Left lung (tissue), 10 donors: ENCODE measurements around the gene AAMDC. TPM values are rescaled to one million over a fixed set of nuclear protein-coding genes. Genes with fewer than 3 reads are reported as not detected.

Experiments
- ATAC-seq: fragments of 200-7000 bp; cut with Tn5 transposase; one replicate; pipeline ENCODE4 v1.9.1; 2020; ENCODE audit warnings: moderate library complexity
- DNase-seq, 4 donors: peaks; one replicate each; pipeline ENCODE4 v3.0.0-alpha.2; 2013 to 2020
- H3K27ac ChIP-seq, 2 donors: fragments of 200-600 bp; sonication (generic) in 1 of 2; one replicate each; pipeline versions ENCODE4 v1.5.0 to v1.8.0; 2020 to 2021
- H3K27me3 ChIP-seq, 2 donors: fragments of 200-600 bp; sonication (generic) in 1 of 2; one replicate each; pipeline versions ENCODE4 v1.5.0 to v1.8.0; 2020 to 2021
- H3K36me3 ChIP-seq, 2 donors: fragments of 200-600 bp; sonication (generic) in 1 of 2; one replicate each; pipeline versions ENCODE4 v1.5.0 to v1.8.0; 2020 to 2021
- H3K4me1 ChIP-seq, 2 donors: fragments of 200-600 bp; one replicate each; pipeline ENCODE4 v1.8.0; 2021
- H3K4me3 ChIP-seq, 2 donors: fragments of 200-600 bp; sonication (generic) in 1 of 2; one replicate each; pipeline versions ENCODE4 v1.5.0 to v1.8.0; 2020 to 2021; ENCODE audit warnings: mild to moderate bottlenecking in 1 of 2
- H3K9me3 ChIP-seq, 2 donors: fragments of 200-600 bp; sonication (generic) in 1 of 2; one replicate each; pipeline versions ENCODE4 v1.5.0 to v1.8.0; 2020 to 2021
- intact Hi-C, 2 donors: fragments of 100-400 bp; cut with DNase I; formaldehyde crosslinking; loops; one replicate each; pipeline versions ENCODE4 v1.11.2 to v1.14.2; 2022
- polyA plus RNA-seq, 6 donors: library from polyadenylated mRNA; unstranded; fragments of 120-200 nt; gene quantifications; one replicate each; pipeline ENCODE4 v1.2.1, GENCODE V29; 2013; ENCODE audit not compliant: insufficient read length in 6 of 6
- total RNA-seq, 2 donors: library from RNA; stranded (reverse); fragmentation: NEBNext Ultra II Directional; extraction: Animal tissue kit (Norgen Biotek cat#: 25700); gene quantifications; one replicate each; pipeline ENCODE4 v1.2.1, GENCODE V29; 2021
- TF ChIP-seq, protein P1 (sequence below), 2 donors: fragments of 200-600 bp; sonication (generic) in 1 of 2; IDR thresholded peaks; one replicate each; pipeline versions ENCODE4 v1.5.0 to v1.8.0; 2021; ENCODE audit warnings: antibody characterized with exemption in 2 of 2
- donor health status: DM: no; HTN: yes; CAD: no.
- donor health status: DM: no; HTN: no; CAD: no.

Gene AAMDC
- total and polyA plus RNA-seq, 8 donors: 21.4 to 74.5 (median 58.1) TPM

DNA sequence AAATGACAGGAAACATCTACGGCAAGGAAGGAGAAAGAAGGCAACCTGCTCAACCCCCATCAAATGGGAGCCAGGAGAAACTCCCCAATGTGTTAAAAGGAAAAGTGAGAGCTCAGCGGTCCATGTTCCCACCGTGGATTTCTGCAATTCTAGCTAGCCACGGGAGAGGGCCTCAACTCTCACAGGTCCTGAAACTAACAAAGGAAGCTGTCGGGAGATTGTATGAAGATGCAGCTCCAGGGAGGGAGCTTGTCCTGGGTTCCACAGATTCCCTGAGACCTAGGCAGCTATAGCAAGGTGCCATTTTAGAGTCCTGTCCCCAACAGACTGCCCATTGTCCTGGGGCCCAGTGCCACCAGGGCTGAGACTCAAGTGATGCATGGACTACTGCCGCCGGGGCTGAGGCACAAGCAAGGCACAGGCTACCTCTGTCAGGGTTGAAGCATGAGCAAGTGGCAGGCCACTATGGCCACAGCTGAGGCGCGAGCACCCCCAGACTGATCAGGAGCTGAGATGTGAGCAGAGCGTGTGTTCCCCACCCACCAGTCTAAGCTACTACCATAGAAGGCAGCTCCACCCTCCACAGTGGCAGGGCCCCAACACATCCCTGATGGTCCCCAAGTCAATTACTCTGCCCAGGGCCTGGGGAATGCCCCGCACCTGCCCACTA is 31.7 kb upstream of the AAMDC start:
- H3K4me1 ChIP-seq: peaks cover 0 to 7% of the 10 kb centered on the region in 2 donors
- no peak overlapping the region for H3K4me3 ChIP-seq
- H3K27me3 ChIP-seq: no peaks in the 10 kb centered on the region
- H3K9me3 ChIP-seq: peaks cover 0 to 5% of the 10 kb centered on the region in 2 donors
- ATAC-seq: peak; percentile 12
- intact Hi-C loops: no loop called here
- no peak overlapping the region for H3K27ac ChIP-seq
- TF ChIP-seq, protein P1, sequence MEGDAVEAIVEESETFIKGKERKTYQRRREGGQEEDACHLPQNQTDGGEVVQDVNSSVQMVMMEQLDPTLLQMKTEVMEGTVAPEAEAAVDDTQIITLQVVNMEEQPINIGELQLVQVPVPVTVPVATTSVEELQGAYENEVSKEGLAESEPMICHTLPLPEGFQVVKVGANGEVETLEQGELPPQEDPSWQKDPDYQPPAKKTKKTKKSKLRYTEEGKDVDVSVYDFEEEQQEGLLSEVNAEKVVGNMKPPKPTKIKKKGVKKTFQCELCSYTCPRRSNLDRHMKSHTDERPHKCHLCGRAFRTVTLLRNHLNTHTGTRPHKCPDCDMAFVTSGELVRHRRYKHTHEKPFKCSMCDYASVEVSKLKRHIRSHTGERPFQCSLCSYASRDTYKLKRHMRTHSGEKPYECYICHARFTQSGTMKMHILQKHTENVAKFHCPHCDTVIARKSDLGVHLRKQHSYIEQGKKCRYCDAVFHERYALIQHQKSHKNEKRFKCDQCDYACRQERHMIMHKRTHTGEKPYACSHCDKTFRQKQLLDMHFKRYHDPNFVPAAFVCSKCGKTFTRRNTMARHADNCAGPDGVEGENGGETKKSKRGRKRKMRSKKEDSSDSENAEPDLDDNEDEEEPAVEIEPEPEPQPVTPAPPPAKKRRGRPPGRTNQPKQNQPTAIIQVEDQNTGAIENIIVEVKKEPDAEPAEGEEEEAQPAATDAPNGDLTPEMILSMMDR (IDR thresholded peaks at IDR 0.05): no peak
- H3K36me3 ChIP-seq: no peaks in the 10 kb centered on the region
- no peak for DNase-seq

DNA sequence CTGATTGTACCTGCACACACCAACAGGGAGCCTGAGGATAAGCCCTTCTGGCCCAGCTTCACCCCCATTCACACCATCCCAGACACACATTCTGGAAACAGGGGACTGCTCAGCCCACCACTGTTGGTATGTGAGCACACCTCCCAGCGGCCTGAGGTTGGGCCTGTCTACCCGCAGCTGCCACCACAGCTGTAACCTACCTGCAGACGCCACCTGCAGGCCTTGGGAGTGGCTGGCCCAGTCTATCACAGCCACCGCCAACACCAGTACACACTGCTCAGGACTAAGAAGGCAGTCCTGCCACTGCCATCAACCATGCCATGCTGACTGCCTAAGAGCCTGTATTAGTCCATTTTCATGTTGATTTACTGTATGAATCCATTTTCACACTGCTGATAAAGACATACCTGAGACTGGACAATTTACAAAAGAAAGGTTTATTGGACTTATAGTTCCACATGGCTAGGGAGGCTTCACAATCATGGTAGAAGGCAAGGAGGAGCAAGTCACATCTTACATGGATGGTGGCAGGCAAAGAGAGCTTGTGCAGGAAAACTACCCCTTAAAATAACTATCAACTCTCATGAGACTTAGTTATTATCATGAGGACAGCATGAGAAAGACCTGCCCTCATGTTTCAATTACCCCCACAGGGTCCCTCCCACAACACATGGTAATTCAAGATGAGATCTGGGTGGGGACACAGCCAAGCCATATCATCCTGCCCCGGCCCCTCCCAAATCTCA is 31.0 kb upstream of the AAMDC start:
- ATAC-seq (no peak), DNase-seq (no peak)
- Histone ChIP-seq H3K27ac (no peak overlapping the region), H3K4me1 (peaks cover 0 to 7% of the 10 kb centered on the region in 2 donors), H3K27me3 (no peaks in the 10 kb centered on the region), H3K4me3 (no peak overlapping the region), H3K36me3 (no peaks in the 10 kb centered on the region), H3K9me3 (peaks cover 0 to 5% of the 10 kb centered on the region in 2 donors)
- intact Hi-C loops: no loop called here
- TF ChIP-seq, protein P1 (IDR thresholded peaks at IDR 0.05): no peak

DNA sequence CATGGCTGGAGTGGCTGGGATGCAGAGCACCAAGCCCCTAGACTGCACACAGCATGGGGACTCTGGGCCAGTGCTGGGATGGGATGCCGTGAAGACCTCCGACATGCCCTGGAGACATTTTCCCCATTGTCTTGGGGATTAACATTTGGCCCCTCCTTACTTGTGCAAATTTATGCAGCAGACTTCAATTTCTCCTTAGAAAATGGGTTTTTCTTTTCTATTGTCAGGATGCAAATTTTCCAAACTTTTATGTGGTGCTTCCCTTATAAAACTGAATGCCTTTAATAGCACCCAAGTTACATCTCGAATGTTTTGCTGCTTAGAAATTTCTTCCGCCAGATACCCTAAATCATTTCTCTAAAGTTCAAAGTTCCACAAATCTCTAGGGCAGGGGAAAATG is 29.6 kb upstream of the AAMDC start:
- DNase-seq (no peak), ATAC-seq (no peak)
- intact Hi-C loops: no loop called here
- Histone ChIP-seq H3K4me3 (no peak overlapping the region), H3K27ac (no peak overlapping the region), H3K4me1 (peaks cover 0 to 7% of the 10 kb centered on the region in 2 donors), H3K27me3 (no peaks in the 10 kb centered on the region), H3K36me3 (no peaks in the 10 kb centered on the region), H3K9me3 (peaks cover 0 to 5% of the 10 kb centered on the region in 2 donors)
- TF ChIP-seq, protein P1 (IDR thresholded peaks at IDR 0.05): no peak

- DNase-seq: no peak
- intact Hi-C loops: no loop called here
- H3K4me1 ChIP-seq: peaks cover 0 to 5% of the 10 kb centered on the region in 2 donors
These were observed 27.0 kb upstream of the AAMDC start for GRCh38 chr11:77793972-77794371.

DNA sequence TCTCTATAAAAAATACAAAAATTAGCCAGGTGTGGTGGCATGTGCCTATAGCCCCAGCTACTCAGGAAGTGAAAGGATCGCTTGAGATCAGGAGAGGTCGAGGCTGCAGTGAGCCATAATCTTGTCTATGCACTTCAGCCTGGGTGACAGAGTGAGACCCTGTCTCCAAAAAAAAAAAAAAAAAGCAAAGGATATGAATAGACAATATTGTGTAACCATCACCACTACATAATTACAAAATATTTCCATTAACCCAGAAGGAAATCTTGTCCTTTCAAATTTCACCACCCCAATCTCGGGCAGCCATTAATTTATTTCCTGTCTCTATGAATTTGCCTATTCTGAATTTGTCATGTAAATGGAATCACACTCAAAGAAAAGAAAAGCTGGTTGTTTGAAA is 21.6 kb upstream of the AAMDC start:
- Histone ChIP-seq H3K4me3 (no peak overlapping the region), H3K9me3 (no peaks in the 10 kb centered on the region), H3K4me1 (peaks cover 0 to 16% of the 10 kb centered on the region in 2 donors), H3K36me3 (no peaks in the 10 kb centered on the region), H3K27me3 (no peaks in the 10 kb centered on the region), H3K27ac (no peak overlapping the region)
- intact Hi-C loops: no loop called here
- no peak for DNase-seq
- TF ChIP-seq, protein P1 (IDR thresholded peaks at IDR 0.05): no peak
- ATAC-seq: no peak

More at GRCh38 chr11:77793972-77794371, 27.0 kb upstream of the AAMDC start:
- no peaks in the 10 kb centered on the region for H3K36me3 ChIP-seq
- H3K27me3 ChIP-seq: no peaks in the 10 kb centered on the region
- TF ChIP-seq, protein P1 (IDR thresholded peaks at IDR 0.05): no peak
- no peak for ATAC-seq
- peaks cover 0 to 5% of the 10 kb centered on the region in 2 donors for H3K9me3 ChIP-seq
- H3K27ac ChIP-seq: no peak overlapping the region
- H3K4me3 ChIP-seq: no peak overlapping the region
